NT2/D1 (cell line): ENCODE results near the gene ETV4.

Experiments
- DNase-seq: peaks from one replicate; pipeline ENCODE4 v3.0.0-alpha.2; 2011; ENCODE audit warnings: low read depth, low spot score
- H3K27me3 ChIP-seq: 2 replicates; pipeline ENCODE4 v1.6.0; 2011; ENCODE audit warnings: mild to moderate bottlenecking; ENCODE audit not compliant: insufficient read length, insufficient read depth
- H3K36me3 ChIP-seq: 2 replicates; pipeline ENCODE4 v1.6.1; 2011; ENCODE audit warnings: mild to moderate bottlenecking, low read length, mixed read lengths; ENCODE audit not compliant: insufficient read depth, insufficient read length
- H3K4me1 ChIP-seq: 2 replicates; pipeline ENCODE4 v1.5.1; 2011; ENCODE audit not compliant: insufficient read depth, insufficient read length
- H3K4me3 ChIP-seq: 2 replicates; pipeline ENCODE4 v1.5.1; 2011; ENCODE audit warnings: low read depth; ENCODE audit not compliant: insufficient read length
- H3K9ac ChIP-seq: 2 replicates; pipeline ENCODE4 v1.6.0; 2011; ENCODE audit warnings: low read depth; ENCODE audit not compliant: insufficient read length
- H3K9me3 ChIP-seq: 2 replicates; pipeline ENCODE4 v1.5.1; 2011; ENCODE audit warnings: mild to moderate bottlenecking, low read length; ENCODE audit not compliant: insufficient read depth
- SUZ12 ChIP-seq: IDR thresholded peaks from 2 replicates; pipeline ENCODE4 v1.6.1; 2011; ENCODE audit not compliant: insufficient read length, insufficient read depth; ENCODE audit errors: extremely low read depth
- YY1 ChIP-seq: IDR thresholded peaks from 2 replicates; pipeline ENCODE4 v1.6.1; 2011; ENCODE audit not compliant: insufficient read length, insufficient read depth
- ZNF274 ChIP-seq: IDR thresholded peaks from 2 replicates; pipeline ENCODE4 v1.6.1; 2011; ENCODE audit warnings: mild to moderate bottlenecking, low read depth, low read length

The ETV4 gene

GRCh38 chr17:43482103-43483012 is 63.8 kb downstream of the ETV4 start:
- no peaks in the 10 kb centered on the region for H3K27me3 ChIP-seq
- no peak overlapping the region for H3K4me3 ChIP-seq
- DNase-seq, result no peak
- no peaks in the 10 kb centered on the region for H3K9me3 ChIP-seq
- no peak overlapping the region for H3K9ac ChIP-seq
- no peaks in the 10 kb centered on the region for H3K4me1 ChIP-seq
- H3K36me3 ChIP-seq, result no peaks in the 10 kb centered on the region
- TF ChIP-seq ZNF274 (no peak), SUZ12 (no peak), YY1 (no peak)

- Histone ChIP-seq H3K27me3 (no peaks in the 10 kb centered on the region), H3K9ac (no peak overlapping the region), H3K36me3 (no peaks in the 10 kb centered on the region), H3K9me3 (no peaks in the 10 kb centered on the region), H3K4me1 (no peaks in the 10 kb centered on the region), H3K4me3 (no peak overlapping the region)
- no peak for DNase-seq
- TF ChIP-seq SUZ12 (no peak), YY1 (no peak), ZNF274 (no peak)
These were observed 66.2 kb downstream of the ETV4 start for GRCh38 chr17:43479948-43480347.
